Stimulated activated CD4-positive, alpha-beta T cell treated with anti-CD3 and anti-CD28 coated beads, Interleukin-15, amount 100 ng/mL, for 24 hours (primary cell): ENCODE data around the gene AK5.

ENCODE experiments used
- DNase-seq: peaks from one replicate; pipeline ENCODE4 v3.0.0-alpha.2; 2020

AK5 gene

DNA sequence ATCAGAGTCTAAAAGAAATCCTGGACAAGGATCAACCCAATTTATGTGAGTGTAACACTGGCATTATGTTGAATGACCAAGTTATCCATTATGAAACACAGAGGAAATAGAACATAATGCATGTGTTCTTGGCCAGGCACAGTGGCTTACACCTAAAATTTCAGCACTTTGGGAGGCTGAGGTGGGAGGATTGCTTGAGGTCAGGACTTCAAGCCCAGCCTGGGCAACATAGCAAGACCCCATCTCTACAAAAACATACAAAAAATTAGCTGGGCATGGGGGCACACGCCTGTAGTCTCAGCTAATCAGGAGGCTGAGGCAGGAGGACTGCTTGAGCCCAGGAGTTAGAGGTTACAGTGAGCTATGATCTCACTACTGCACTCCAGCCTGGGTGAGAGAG lies 270.8 kb downstream of the AK5 start:
- no peak for DNase-seq

DNA sequence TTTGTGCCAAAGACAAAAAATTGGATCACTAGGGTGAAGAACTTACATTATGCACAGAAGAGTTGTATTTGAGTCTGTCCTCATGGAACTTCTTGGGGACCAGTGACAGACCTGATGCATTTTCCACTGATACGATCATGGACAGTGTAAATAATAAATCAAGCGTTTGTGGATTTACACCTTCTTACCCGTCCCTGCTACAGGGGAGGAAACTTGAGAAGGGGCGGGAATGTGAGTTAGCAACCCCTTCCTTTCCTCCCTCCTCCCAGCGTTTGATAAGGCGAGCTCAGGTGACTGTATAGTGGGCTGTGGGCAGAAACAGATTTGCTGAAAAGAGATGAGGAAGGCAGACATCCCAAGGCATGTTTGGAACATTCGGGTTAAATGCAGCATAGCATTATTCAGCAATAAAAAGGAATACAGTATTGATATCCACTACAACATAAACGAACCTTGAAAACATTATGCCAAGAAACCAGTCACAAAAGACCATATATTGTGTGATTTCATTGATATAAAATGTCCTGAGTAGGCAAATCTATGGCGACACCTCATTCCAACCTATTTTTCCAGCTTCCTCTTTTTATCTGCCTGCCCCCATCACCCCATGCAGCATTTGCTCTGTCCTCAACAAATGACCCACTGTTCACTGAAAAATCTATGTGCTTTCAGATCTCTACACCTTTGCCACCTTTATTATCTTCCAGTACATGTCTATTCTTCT lies 271.9 kb downstream of the AK5 start:
- DNase-seq = no peak

DNA sequence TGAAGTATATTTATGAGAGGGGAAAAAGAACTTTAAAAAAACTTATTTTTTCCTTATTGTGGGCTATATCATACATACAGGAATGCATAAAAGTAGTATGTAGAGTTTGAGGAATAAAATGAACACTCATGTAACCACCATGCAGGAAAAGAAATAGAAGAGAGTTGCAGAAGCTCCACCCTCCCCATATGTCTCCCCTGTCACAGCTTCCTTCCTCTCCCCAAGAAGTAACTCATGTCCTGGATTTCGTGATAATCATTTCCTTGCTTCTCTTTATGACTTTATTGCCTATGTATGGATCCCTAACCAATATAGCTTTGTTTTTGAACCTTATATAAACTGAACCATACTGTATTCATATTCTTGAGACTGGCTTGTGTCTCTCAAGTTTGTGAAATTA lies 274.2 kb downstream of the AK5 start:
- no peak for DNase-seq

DNA sequence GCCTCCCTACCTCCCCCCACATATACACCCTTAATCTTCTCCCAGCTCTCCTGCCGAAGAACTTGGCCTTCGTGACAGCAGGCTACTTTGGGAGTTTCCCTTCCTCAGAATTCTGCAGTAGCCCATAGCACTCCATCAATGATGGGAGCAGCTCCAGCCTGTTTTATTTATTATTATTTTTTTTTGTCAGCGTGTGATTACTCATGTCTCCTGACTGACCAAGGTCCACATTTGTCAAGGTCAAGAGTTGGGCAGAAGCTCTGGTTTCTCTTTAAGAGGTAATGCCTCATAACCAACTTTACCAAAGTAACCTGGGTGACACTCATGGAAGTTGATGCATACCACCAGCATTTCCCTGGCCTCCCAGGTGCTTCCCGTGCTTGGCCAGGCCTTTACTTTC lies 275.2 kb downstream of the AK5 start:
- no peak for DNase-seq

DNA sequence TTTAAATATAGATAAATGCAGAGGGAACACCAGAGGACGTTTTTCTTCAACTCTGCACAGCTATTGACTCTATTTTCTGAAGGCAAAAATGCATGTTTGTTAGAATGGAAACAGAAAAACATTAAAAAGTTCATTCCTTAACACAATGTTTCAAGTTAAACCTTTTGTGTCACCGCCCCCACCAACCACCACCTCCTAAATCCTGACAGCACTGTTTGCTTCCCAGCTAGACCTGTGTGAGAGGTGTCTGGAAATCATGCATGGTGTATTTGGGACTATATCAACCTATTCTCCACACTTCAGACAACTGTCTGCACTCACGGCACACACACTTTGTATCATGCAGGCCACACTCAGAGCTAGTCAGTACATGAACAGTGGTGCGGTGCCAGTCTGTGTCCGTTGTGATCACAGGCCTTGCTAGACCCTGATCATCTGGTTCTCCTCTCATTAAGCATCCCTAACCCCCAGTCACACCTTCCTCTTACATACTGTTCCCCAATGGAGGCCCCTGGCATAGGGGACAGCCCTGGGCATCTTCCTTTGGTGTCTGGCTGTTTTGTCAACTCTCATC lies 276.9 kb downstream of the AK5 start:
- DNase-seq = no peak

DNA sequence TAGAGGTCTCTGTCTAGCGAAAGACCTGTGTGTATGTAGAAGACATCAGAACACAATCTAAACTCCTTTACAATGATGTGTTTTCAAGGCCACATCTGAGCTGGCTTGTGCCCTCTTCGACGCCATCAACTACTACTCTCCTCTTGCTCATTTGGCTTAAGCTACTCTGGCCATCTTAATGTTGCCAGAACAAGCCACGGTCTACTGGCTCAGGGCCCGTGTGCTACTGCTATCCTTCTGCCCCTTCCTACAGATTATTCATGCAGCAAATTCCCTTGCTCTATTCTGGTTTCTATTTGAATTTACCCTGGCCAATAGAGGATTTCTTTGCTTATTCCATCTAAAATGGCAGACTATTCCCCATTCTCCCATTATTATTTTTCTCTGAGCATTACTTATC lies 278.9 kb downstream of the AK5 start:
- DNase-seq = no peak

DNA sequence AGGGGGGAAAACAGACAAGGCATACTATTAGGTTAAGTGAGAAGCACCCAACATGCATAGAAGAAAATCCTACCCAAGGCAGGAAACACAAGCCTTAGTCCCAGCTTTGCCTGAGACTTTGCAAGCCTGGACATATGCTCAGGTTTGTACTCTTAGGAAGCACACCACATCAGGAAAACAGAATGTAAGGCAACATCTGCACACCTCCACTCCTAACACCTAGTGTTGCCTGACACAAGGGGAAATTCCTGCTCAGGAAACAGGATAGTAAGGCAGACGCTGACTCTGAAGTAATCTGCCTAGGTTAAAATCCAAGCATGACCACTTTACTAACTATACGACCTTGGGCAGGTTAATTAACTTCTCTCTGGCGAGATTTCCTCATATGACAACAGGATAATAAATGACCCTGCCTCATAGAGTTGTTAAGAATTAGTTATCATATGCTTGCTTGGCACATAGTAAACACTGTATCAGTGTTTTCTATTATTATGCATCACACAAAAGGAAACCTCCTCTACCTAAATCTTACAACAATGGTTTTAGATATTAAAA lies 280.9 kb downstream of the AK5 start:
- DNase-seq = no peak

DNA sequence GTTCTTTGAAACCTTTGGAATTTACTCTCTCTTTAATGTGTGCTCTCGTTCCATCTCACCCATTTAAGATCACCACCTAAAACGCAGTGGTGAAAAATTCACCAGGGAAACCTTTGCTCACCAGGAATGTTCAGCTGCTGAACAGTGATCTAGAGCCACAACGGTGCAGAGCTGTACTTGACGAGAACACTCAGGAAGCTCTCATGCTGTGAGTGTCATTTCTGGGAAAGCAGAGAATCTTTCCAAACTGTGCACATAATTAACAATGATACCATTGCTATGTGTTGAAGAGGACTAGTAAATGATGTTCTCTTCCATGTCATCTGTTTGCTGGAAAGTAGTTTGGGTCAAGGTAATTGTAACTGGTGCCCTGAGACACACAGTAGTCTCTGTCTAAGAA lies 283.5 kb downstream of the AK5 start:
- DNase-seq = no peak

DNA sequence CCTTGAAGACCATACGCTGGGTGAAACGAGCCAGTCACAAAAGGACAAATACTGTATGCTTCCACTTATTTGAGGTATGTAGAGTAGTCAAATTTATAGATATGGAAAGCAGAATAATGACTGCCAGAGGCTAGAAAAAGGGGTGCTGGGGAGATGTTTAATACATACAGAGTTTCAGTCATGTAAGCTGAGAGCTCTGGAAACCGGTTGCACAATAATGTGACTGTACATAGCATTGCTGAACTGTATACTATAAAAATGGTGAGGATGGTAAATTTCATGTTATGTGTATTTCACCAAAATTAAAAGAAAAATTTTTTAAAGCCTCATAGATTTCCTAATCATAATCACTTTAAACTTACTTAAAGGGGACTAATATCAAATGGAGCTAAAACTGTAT lies 289.8 kb downstream of the AK5 start:
- no peak for DNase-seq

DNA sequence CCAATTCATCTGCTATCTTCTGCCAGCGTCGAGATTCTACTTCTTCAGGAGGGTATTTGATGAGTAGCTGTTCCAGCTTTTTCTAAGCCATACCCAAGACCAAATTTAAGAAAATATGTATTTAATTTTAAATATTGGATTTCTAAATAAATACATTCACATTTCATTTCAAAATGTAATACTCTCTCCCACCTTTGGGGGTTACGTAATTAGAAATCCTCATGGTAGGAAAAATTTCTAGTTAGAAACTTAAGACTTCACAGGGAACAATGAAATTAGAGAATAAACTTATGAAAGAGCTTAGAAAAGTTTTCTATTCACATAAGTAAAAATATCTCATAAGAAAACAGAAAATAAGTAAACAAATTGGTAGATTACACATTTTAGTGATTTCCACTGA lies 297.7 kb downstream of the AK5 start:
- no peak for DNase-seq

DNA sequence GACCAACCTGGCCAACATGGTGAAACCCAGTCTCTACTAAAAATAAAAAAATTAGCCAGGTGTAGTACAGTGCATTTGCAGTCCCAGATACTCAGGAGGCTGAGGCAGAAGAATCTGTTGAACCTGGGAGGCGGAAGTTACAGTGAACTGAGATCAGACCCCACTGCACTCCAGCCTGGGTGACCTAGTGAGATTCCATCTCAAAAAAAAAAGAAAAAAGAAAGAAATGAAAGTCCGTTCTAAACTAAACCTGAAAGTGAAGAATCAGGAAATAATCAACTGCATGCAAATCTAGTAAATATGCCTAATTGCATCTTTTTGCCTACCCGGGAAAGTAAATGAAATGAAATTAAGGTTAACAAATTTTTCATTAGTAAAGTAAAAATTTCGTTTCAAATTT lies 301.1 kb downstream of the AK5 start:
- DNase-seq = no peak

DNA sequence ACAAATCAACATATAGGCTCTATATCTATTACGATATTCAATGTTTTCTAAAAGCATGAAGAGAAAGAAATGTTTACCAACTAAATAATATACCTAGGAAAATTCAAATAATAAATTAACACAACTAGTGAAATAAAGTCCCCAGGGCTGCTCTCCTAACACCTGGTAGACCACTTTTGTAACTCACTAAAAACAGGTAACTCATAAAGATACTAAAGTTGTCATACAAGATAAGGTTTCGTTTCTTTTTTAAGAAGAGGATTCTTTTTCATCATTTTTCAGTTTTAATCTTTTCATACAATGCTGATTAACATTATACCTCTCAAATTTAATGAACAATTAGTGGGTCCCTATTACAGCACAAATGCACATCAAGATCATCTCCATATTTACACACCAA lies 301.7 kb downstream of the AK5 start:
- no peak for DNase-seq

DNA sequence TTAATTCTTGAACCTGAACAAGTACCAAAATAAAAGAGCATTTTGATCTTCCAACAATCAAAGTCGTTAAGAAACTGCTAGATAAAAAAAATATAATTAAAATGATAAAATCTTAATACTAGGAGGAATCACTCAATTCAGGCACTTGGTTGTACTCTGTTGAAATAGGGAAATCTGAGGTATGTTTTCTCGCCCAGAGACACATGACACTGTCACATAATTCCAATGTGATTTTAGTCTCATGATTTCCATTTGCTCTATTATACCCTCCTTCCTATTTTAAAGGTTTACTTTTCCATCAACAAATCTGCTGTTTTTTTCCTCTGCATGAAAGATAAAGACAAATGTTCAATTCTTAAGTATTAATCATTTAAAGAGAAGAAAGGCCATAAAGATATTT lies 303.1 kb downstream of the AK5 start:
- no peak for DNase-seq

DNA sequence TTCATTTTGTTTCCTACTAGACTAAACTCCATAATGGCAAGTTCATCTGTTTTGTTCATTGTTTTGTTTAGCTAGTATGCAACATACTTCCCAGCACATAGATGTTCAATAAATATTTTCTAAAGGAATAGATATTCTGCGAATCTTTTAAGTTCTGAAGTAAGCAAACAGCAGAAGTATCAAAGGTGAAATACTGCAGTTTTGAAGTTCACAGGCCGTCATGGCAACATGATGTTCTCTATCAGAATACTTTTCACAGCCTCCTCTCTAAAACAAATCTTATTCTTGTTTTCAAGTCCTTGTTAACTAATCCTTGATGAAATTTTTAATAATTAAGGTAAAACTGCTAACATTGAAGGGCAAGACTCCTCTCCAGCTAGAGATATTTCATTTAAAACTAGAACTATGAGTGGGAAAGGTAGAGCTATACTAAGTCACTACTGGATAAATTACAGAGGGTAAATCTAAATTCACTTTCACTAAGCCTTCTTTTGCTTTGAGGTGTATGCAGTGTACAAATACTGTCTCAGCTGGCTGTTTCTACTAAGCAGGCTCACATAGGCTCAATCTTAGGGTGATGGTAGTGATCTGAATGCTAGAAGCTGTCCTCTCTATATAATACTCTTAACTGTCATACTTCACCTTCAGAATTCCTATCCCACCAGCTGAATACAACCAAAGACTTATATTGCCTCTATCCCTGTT lies 303.9 kb downstream of the AK5 start:
- DNase-seq = no peak

DNA sequence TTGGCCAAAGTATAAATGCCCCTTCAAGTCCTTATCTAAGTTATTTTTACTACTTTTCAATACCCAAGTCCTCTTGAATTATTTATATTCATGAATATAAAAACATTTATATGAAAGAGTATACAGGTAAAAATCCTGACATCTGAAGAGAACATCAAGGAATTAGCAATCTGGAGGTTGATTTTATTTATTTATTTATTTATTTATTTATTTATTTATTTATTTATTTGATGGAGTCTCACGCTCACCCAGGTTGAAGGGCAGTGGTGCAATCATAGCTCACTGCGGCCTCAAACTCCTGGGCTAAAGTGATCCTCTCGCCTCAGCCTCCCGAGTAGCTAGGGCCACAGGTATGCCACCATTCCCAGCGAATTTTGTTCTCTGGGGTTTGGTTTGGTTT lies 307.4 kb downstream of the AK5 start:
- no peak for DNase-seq

DNA sequence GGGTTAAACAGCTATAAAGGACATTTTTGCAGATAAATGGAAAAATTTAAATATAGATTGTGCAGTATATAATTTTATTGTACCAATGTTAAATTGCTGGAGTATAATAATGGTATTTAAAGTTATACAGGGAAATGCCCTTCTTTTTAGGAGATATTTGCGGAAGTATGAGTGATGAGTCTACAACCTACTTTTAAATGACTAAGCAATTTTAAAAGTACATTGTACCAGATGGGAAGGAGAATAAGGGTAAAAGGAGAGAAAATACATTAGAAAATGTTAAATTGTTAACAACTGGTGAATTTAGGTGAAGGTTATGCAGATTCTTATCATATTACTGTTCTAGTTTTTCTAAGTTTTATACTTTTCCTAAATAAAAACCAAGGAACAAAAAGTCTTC lies 308.8 kb downstream of the AK5 start:
- DNase-seq = no peak

DNA sequence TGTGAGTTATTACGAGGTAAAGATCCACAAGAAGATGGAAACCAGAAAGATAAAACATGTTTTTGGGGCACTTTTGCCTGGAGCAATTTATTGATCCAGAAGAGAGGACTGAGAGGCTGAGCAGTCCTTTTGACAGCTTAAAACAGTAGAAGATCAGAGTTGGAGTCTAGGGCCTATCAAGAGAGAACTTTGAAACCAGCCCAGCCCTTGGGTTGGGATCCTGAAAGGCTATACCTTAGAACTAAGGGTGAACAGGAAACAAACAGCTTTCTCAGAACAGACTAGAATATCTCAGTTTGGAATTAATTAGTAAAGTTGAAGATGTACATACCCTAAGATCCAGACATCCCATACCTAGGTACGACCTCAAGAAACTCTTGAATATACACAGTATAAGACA lies 311.1 kb downstream of the AK5 start:
- DNase-seq = no peak

DNA sequence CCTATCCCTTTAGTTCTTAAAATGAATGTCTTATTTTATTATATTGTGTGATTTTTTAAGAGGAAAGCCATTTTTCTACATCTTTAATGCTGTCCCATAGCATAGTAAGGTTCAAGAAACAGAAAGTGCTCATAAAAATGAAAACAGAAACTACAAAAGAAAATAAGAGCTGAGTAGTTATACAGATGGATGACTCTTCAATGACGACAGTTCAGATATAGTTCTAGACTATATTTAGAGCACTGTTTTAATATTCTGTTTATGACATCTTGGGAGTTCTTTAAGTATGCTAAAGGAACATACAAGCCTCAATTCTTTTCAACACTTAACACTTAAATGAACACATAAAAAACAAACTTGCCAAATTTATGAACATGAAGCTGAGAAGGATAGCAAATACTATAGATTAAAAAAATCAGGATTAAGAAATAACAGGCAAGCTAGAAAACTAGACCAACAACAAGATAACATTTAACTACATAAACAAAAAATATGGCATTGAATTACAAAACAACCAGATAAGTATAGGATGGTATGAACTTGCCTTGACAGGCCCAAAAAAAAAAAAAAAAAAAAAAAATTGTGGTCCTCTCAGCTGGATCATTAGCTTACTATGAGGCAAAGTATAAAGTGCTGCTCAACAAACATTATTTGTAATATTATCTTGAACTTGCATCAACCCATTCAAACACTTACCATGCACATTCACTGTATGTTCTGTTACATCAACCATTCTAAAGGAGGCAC lies 312.7 kb downstream of the AK5 start:
- no peak for DNase-seq

DNA sequence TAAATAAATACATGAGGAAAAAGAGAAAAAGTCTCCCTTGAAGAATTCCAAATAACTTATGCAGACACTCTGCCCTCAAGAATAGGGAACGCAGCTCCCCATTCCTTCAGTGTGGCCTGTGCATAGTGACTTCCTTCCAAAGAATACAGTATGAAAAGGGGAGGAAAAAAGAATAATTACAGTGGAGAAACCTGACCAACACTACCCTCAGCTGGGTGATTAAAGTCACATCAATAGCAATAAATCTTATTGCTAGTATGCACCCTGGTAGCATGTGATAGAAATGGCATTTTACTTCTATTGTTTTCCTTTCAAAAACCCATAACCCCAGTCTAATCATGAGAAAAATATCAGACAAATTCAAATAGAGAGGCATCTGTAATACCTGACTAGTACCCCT lies 315.5 kb downstream of the AK5 start:
- no peak for DNase-seq

DNA sequence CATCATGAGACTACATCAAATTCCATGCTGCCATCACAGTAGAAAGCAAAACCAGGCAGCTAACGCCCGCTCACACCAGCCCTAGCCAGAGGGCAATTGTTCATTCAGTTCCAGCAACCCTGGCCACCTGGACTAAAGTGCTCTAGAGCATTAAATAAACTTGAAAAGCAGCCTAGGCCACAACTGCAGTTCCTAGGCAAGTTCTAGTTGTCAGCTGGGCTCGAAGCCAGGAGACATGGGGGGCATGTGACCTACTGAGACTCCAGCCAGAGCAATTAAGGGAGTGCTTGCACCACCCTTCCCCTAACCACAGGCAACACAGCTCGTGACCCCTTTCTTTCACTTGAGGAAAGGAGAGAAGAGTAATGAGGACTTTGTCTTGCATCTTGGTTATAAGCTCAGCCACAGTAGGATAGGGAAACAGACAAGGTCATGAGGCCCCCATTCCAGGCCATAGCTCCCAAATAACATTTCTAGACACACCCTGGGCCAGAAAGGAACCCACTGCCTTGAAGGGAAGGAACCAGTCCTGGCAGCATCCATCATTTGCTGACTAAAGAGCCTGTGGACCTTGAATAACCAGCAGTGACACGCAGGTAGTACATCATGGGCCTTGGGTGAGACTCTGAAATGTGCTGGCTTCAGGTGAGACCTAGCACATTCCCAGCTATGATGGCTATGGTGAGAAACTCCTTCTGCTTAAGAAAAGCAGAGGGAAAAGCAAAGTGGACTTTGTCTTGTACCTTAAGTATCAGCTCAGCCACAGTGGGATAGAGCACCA lies 323.6 kb downstream of the AK5 start:
- DNase-seq = no peak

DNA sequence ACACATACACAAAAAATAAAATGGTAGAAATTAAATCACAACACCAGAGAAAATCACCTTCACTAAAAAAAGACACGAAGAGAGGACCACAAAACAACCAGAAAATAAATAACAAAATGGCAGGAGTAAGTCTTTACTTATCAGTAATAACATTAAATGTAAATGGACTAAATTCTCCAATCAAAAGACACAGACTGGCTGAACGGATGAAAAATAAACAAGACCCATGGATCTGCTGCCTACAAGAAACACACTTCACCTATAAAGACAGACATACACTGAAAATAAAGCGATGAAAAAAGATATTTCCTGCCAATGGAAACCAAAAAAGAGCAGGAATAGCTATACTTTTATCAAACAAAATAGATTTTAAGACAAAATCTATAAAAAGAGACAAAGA lies 327.1 kb downstream of the AK5 start:
- DNase-seq = no peak
